Osteocyte (in vitro differentiated cells): Measurements from ENCODE around the gene NBL1. TPM values are rescaled to one million over a fixed set of nuclear protein-coding genes. Genes with fewer than 3 reads are reported as not detected.
A peak's percentile ranks its signal among the peaks of the same experiment; 100 is the strongest.

Source experiments
- DNase-seq: peaks from one replicate; pipeline ENCODE4 v3.0.0; 2021; ENCODE audit warnings: mixed read lengths; ENCODE audit not compliant: unreplicated experiment; ENCODE audit errors: extremely low spot score
- H3K27ac Mint-ChIP-seq: one replicate; pipeline ENCODE4 v1.8.0; 2021; ENCODE audit warnings: mild to moderate bottlenecking, mixed read lengths; ENCODE audit not compliant: unreplicated experiment
- H3K27me3 Mint-ChIP-seq: one replicate; pipeline ENCODE4 v1.8.0; 2021; ENCODE audit warnings: mixed read lengths; ENCODE audit not compliant: unreplicated experiment
- H3K36me3 Mint-ChIP-seq: one replicate; pipeline ENCODE4 v1.8.0; 2021; ENCODE audit warnings: mixed read lengths; ENCODE audit not compliant: unreplicated experiment
- H3K4me1 Mint-ChIP-seq: one replicate; pipeline ENCODE4 v1.8.0; 2021; ENCODE audit warnings: mixed read lengths; ENCODE audit not compliant: unreplicated experiment
- H3K4me3 Mint-ChIP-seq: one replicate; pipeline ENCODE4 v1.8.0; 2021; ENCODE audit warnings: mild to moderate bottlenecking, moderate library complexity, mixed read lengths; ENCODE audit not compliant: unreplicated experiment
- H3K9me3 Mint-ChIP-seq: one replicate; pipeline ENCODE4 v1.8.0; 2021; ENCODE audit warnings: mixed read lengths; ENCODE audit not compliant: unreplicated experiment
- CTCF ChIP-seq: fragments of 200-600 bp; sonication (generic); IDR thresholded peaks from 2 replicates; pipeline ENCODE4 v1.5.0; 2021; ENCODE audit warnings: antibody characterized with exemption, mild to moderate bottlenecking, moderate library complexity
- total RNA-seq: library from RNA; stranded (reverse); gene quantifications from 2 replicates; pipeline ENCODE4 v1.2.1, GENCODE V29; 2021

The NBL1 gene
- total RNA-seq, 1 donor from 2014 or later: 547 TPM

DNA sequence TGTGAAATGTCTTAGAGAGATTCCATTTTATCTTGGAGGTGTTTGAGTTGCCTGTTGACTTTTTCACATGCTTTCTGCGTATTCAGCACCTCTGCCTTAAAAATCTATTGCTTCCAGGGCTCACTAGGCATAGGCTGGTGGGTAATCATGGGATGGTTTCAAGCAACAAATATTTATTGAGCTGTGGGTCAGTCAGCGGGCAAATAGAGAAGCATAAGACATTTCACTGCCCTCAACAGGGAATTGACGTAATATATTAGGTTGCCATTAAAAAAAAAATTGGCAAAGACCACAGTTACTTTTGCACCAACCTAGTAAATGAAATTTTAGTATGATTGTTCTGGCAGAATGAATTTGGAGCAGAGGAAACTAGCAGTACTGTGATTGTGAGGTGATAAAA, 44.3 kb upstream of the NBL1 start:
- no peak for TF ChIP-seq CTCF
- H3K36me3 Mint-ChIP-seq: peaks cover 16% of the 10 kb centered on the region
- H3K27ac Mint-ChIP-seq: no peak overlapping the region
- no peak overlapping the region for H3K4me3 Mint-ChIP-seq
- H3K9me3 Mint-ChIP-seq: no peaks in the 10 kb centered on the region
- no peak for DNase-seq
- H3K27me3 Mint-ChIP-seq: no peaks in the 10 kb centered on the region
- peaks cover 44% of the 10 kb centered on the region for H3K4me1 Mint-ChIP-seq

DNA sequence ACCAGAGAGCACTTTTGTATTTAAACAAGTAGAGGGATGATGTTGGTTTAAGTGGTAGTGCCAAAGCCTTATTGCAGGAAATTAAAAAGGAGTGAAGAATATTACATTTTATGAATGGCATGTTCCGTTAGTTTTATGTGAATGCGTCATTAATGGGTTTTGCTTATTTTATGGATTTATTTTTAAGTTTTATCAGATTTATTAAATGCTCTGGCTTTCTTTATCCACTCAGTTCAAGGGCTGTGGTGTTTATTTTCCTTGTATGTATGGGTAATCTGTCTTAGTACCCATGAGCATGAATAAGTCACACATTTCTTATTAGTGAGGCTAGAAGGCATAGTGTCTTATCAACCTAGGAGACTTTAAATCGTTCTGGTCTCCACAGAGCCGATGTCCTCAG, 41.6 kb upstream of the NBL1 start:
- TF ChIP-seq CTCF: no peak
- Mint-ChIP-seq H3K27me3 (no peaks in the 10 kb centered on the region), H3K4me3 (no peak overlapping the region), H3K9me3 (no peaks in the 10 kb centered on the region), H3K36me3 (peaks cover 13% of the 10 kb centered on the region), H3K27ac (no peak overlapping the region), H3K4me1 (peaks cover 59% of the 10 kb centered on the region)
- DNase-seq: no peak

GRCh38 chr1:19605967-19606366, 38.1 kb upstream of the NBL1 start:
- TF ChIP-seq CTCF: no peak
- H3K36me3 Mint-ChIP-seq: peaks cover 7% of the 10 kb centered on the region
- no peak overlapping the region for H3K4me3 Mint-ChIP-seq
- DNase-seq: no peak
- H3K27me3 Mint-ChIP-seq: no peaks in the 10 kb centered on the region
- H3K4me1 Mint-ChIP-seq: peaks cover 45% of the 10 kb centered on the region
- H3K9me3 Mint-ChIP-seq: no peaks in the 10 kb centered on the region
- peak overlapping the region; percentile 3 for H3K27ac Mint-ChIP-seq

- Mint-ChIP-seq H3K9me3 (no peaks in the 10 kb centered on the region), H3K4me3 (no peak overlapping the region), H3K4me1 (peaks cover 43% of the 10 kb centered on the region), H3K36me3 (peaks cover 5% of the 10 kb centered on the region), H3K27me3 (no peaks in the 10 kb centered on the region), H3K27ac (peak overlapping the region; percentile 74)
- TF ChIP-seq CTCF: no peak
- DNase-seq: no peak
Observed at GRCh38 chr1:19606817-19607642, 37.1 kb upstream of the NBL1 start.

- peaks cover 8% of the 10 kb centered on the region for H3K36me3 Mint-ChIP-seq
- no peak overlapping the region for H3K4me3 Mint-ChIP-seq
- H3K27me3 Mint-ChIP-seq: no peaks in the 10 kb centered on the region
- no peak for DNase-seq
- H3K4me1 Mint-ChIP-seq: peaks cover 40% of the 10 kb centered on the region
- no peaks in the 10 kb centered on the region for H3K9me3 Mint-ChIP-seq
- TF ChIP-seq CTCF: no peak
- peak overlapping the region; percentile 74 for H3K27ac Mint-ChIP-seq
Observed at GRCh38 chr1:19608232-19608631, 35.9 kb upstream of the NBL1 start.
